Activated CD4-positive, alpha-beta T cell treated with anti-CD3 and anti-CD28 coated beads for 1 hour (primary cell): ENCODE measurements around the gene USP36.
"Not testable (repeated sequence)": the region's sequence is repeated elsewhere in the genome, so short reads cannot be mapped to it uniquely, and the experiment has no call there.

Source experiments
- DNase-seq: peaks from one replicate; pipeline ENCODE4 v3.0.0-alpha.2; 2020

USP36 gene

GRCh38 chr17:78840780-78841611 lies at the start of gene USP36:
TSS of gene USP36 (minus strand) at chr17:78840814. CDS start at chr17:78836363, 4,451 bp downstream.
- DNase-seq, result peak; percentile 100

GRCh38 chr17:78890096-78890495 lies 49.5 kb upstream of the USP36 start:
- not testable (repeated sequence) for DNase-seq

DNA sequence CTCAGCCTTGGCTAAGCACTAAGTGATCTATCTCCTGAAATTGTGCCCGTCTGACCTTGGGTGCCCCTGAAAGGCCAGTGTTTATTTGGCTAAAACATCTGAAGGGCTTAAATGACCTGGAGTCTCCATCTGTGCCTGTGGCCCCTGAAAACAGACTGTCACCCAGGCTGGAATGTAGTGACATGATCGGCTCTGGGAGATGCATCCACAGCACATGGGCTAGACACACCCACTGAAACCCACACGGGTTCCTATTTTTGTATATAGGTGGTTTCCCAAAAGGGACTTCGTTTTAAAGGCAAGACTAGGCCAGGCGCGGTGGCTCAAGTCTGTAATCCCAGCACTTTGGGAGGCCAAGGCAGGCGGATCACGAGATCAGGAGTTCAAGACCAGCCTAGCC lies 48.9 kb upstream of the USP36 start:
- DNase-seq, result no peak

DNA sequence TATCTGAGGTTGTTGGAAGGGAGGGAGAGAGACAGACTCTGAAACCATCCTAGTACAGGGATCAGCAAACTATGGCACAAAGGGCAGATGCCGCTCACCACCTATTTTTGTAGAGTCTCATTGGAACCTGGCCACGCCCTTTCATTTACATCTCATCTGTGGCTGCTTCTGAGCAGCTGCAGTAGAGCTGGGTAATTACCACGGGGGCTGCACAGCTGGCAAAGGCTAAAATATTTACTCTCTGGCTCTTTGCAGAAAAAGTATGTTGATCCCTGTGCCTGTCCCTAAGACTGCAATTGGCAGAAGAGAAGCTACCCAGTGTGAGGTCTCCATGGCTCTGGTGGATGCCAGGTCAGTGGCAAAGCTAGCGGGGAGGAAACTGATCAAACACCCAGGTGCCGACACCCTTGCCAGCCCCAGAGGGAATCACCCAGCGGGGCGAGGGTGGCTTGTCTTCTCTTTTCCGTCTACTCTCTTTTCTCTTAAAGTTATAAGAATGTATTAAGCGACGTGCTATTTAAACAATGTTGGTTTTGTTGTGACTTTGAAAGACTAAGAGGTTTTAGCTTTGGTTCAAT lies 48.4 kb upstream of the USP36 start:
- DNase-seq, result no peak

- DNase-seq, result no peak
Observed at GRCh38 chr17:78886954-78887353, 46.3 kb upstream of the USP36 start.

- DNase-seq, result no peak
Observed at GRCh38 chr17:78885956-78886355, 45.3 kb upstream of the USP36 start.

- DNase-seq, result no peak
Observed at GRCh38 chr17:78884876-78885667, 44.5 kb upstream of the USP36 start.

GRCh38 chr17:78884148-78884825 lies 43.7 kb upstream of the USP36 start:
- DNase-seq, result no peak

GRCh38 chr17:78883533-78884131 lies 43.0 kb upstream of the USP36 start:
- no peak for DNase-seq

GRCh38 chr17:78883089-78883532 lies 42.5 kb upstream of the USP36 start:
- DNase-seq, result no peak

- no peak for DNase-seq
Observed at GRCh38 chr17:78882540-78883088, 42.0 kb upstream of the USP36 start.

- no peak for DNase-seq
Observed at GRCh38 chr17:78879635-78880186, 39.1 kb upstream of the USP36 start.

DNA sequence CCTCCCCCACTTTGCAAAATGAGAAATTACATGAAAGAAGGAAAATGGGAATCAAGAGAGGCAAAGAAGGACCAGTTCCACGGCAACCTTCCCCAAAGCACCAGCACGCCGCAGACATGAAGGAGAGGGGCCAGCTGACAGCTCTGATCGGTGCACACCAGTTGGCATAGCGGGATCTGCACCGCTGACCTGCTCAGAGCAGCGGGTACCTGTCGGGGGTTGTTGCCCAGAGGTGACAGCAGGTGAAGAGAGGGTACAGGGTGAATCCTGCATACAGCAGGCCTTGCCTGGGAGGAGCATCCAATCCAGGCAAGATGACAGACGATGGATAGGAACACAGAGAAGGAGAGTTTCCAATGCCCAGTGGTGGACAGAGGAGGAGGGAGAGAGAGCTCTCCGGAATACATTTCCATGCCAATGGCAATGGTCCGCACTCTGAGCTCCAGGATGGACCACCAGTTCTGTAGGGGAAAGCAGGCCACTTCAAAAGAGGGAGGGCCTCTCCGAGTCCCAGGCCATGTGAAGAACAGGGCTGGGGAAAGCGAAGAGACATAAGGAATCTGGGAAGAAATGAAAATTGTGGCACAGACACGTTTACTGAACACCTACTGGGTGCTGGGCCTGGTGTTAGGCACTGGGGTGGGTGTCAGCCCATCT lies 38.4 kb upstream of the USP36 start:
- DNase-seq, result no peak

DNA sequence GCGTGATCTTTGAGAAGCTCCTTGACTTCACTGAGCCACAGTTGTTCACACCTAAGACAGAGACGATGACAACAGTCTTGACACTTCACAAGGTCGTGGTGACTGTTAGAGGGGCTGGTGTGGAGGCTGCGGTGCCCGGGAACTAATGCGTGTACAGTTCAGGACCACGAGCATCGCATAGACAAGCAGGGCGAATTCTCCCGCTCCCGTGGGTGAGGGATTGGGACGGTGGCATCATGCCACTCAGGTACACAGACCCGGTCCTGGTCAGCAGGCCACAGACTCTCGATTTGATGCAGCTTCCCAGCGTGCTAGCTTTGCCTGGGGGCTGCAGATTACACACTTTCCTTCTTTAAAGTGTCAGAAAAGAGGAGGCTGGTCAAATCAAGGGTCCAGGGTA lies 37.6 kb upstream of the USP36 start:
- DNase-seq, result no peak

DNA sequence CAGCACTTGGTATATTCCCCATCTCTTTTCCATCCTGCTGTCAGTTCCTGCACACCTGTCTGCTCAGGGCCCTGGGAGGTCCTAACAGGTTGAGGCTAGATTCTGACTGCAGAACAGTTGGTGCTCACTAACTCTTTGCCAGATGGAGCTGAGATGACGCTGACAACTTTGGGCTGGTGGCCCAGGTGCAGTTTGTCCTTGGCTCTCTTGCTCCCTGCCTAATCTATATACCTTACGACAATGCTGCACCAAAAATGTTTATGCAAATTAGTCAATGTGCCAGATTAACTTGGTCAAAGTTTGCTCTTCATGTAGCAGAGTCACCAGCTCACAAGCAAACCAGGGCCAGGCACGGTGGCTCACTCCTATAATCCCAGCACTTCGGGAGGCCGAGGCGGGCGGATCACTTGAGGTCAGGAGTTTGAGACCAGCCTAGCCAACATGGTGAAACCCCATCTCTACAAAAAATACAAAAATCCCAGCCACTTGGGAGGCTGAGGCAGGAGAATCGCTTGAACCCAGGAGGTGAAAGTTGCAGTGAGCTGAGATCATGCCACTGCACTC lies 36.4 kb upstream of the USP36 start:
- not testable (repeated sequence) for DNase-seq

DNA sequence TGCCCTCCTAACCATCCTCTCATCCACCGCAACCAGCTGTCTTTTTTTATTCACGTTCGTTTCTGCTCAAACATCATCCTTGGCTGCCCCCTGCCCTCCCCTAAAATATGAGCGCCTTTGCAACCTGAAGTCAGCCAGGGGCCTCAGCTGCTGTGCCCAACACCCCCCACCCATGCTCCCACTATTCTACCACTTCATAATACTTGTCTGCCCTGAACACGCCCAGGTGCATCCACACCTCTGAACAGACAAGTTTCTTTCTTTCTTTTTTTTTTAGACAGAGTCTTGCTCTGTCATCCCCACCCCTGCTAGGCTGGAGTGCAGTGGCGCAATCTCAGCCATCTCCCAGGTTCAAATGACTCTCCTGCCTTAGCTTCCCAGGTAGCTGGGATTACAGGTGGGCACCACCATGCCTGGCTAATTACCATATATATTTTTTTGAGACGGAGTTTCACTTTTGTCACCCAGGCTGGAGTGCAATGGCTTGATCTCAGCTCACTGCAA lies 35.5 kb upstream of the USP36 start:
- no peak for DNase-seq

DNA sequence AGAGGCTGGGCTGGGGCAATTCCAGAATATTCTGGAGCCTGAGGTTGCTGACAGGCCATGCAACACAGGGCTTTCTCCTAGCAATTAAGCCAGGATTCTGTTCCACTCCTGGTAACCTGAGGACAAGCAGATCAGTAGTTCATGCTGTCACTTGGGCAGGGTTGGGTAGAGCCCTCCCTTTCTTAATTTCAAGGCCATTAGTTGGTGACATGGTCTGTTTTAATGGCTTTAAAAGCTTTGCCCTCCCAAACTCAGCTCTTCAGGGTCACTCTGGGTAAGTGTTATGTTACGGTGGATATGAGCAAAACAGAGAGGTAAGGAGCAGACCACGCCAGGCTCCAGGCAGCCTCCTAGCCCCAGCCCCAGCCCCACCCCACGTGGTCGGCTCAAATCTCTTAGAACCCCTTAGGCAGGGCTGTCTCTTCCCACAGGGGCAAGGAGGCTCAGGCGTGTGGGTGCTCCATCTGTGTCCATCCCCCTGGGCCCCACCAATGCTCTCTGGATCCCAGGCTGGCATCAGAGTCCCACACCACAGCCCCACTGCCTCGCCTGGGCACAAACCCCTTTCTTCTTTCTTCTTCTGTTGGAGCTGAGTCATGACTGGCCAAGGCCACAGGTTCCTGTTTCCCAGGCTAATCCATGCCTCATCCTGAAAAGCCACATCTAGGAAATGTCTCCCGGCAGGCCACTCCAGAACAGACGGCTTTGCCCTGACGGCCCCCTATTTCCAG lies 34.9 kb upstream of the USP36 start:
- DNase-seq, result no peak

DNA sequence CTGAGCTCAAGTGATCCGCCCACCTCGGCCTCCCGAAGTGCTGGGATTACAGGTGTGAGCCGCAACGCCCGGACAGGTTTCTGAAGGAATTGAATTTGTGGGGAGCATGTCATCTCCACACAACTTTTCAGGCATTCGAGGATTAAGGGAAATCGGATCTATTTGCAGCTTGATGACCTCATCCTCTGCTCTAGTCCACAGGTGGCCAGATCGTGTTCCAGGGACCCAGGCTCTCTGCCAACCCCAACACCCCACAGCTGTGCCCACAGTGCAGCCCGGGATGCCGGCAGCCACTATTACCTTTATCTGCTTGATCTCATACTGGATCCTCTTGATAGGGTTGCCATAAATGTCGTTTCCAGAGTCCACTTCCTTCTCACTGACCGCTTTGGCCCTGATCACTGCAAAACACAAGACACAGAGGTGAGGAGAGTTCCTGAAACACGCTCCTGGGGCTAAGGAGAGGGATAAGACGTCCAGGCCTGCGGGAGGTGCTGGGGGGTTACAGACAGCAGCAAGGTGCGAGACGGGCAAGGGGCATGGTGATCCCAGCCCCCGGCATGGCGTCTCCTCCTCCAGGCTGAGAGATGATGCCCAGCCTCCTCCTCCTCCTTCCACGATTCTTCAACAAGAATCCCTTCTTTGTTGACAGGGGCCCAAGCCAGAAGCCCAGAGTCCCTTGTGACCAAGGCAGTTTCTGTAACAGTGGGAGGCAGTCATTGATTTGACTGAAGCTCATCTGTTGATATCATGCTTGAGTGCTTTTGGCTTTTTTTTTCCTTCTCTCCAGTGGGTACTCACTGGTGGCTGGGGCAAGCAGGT lies 33.1 kb upstream of the USP36 start:
- no peak for DNase-seq

GRCh38 chr17:78872486-78872885 lies 31.9 kb upstream of the USP36 start:
- no peak for DNase-seq
